Neural crest cell (in vitro differentiated cells): Measurements from ENCODE around the gene COPS8. TPM values are rescaled to one million over a fixed set of nuclear protein-coding genes. Genes with fewer than 3 reads are reported as not detected.

Experiments used
- DNase-seq: peaks from one replicate; pipeline ENCODE4 v3.0.0; 2021; ENCODE audit warnings: low read depth, mixed read lengths, low spot score
- H3K27ac Mint-ChIP-seq: one replicate; pipeline ENCODE4 v1.8.0; 2021; ENCODE audit warnings: mild to moderate bottlenecking, mixed read lengths; ENCODE audit not compliant: unreplicated experiment
- H3K27me3 Mint-ChIP-seq: 2 replicates; pipeline ENCODE4 v1.8.0; 2021; ENCODE audit warnings: low read depth, mild to moderate bottlenecking, mixed read lengths
- H3K36me3 Mint-ChIP-seq: 2 replicates; pipeline ENCODE4 v1.8.0; 2021; ENCODE audit warnings: low read depth, mild to moderate bottlenecking, mixed read lengths
- H3K4me1 Mint-ChIP-seq: 2 replicates; pipeline ENCODE4 v1.8.0; 2021; ENCODE audit warnings: mixed read lengths
- H3K4me3 Mint-ChIP-seq: one replicate; pipeline ENCODE4 v1.8.0; 2021; ENCODE audit warnings: mild to moderate bottlenecking, mixed read lengths
- H3K9me3 Mint-ChIP-seq: 2 replicates; pipeline ENCODE4 v1.8.0; 2021; ENCODE audit warnings: mixed read lengths
- total RNA-seq: library from RNA; stranded (reverse); gene quantifications from 2 replicates; pipeline ENCODE4 v1.2.1, GENCODE V29; 2021
- TF ChIP-seq, protein P1 (sequence below): fragments of 200-600 bp; sonication (generic); conservative IDR thresholded peaks from 2 replicates; pipeline ENCODE4 v1.5.0; 2021; ENCODE audit warnings: antibody characterized with exemption, mild to moderate bottlenecking

The COPS8 gene
- total RNA-seq, 1 donor from 2014 or later = 79.9 TPM

DNA sequence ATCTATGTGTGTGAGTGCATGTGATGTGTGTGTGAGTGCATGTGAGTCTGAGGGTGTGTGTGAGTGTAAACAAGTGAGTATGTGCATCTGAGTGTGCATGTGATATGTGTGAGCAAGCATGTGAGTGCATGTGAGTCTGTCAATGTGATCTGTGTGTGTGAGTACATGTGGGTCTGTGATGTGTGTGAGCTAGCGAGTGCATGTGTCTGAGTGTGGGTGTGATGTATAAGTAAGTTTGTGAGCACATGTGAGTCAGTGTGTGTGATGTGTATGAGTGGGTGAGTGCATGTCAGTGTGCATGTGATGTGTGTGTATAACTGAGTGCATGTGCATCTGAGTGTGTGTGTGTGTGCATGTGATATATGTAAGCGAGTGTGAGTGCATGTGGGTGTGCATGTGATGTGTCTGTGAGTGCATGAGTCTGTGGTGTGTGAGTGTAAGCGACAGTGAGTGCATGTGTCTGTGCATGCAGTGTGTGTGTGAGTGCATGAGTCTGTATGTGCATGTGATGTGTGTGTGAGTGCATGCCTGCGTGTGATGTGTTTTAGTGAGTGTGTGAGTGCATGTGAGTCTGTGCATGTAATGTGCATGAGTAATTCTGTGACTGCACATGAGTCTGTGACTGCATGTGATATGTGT lies 44.1 kb downstream of the COPS8 start:
- no peaks in the 10 kb centered on the region for H3K4me1 Mint-ChIP-seq
- H3K27me3 Mint-ChIP-seq = no peaks in the 10 kb centered on the region
- no peaks in the 10 kb centered on the region for H3K36me3 Mint-ChIP-seq
- TF ChIP-seq, protein P1, sequence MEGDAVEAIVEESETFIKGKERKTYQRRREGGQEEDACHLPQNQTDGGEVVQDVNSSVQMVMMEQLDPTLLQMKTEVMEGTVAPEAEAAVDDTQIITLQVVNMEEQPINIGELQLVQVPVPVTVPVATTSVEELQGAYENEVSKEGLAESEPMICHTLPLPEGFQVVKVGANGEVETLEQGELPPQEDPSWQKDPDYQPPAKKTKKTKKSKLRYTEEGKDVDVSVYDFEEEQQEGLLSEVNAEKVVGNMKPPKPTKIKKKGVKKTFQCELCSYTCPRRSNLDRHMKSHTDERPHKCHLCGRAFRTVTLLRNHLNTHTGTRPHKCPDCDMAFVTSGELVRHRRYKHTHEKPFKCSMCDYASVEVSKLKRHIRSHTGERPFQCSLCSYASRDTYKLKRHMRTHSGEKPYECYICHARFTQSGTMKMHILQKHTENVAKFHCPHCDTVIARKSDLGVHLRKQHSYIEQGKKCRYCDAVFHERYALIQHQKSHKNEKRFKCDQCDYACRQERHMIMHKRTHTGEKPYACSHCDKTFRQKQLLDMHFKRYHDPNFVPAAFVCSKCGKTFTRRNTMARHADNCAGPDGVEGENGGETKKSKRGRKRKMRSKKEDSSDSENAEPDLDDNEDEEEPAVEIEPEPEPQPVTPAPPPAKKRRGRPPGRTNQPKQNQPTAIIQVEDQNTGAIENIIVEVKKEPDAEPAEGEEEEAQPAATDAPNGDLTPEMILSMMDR = no peak
- no peak for DNase-seq
- H3K27ac Mint-ChIP-seq = no peak overlapping the region
- H3K9me3 Mint-ChIP-seq = no peaks in the 10 kb centered on the region
- H3K4me3 Mint-ChIP-seq = no peak overlapping the region

DNA sequence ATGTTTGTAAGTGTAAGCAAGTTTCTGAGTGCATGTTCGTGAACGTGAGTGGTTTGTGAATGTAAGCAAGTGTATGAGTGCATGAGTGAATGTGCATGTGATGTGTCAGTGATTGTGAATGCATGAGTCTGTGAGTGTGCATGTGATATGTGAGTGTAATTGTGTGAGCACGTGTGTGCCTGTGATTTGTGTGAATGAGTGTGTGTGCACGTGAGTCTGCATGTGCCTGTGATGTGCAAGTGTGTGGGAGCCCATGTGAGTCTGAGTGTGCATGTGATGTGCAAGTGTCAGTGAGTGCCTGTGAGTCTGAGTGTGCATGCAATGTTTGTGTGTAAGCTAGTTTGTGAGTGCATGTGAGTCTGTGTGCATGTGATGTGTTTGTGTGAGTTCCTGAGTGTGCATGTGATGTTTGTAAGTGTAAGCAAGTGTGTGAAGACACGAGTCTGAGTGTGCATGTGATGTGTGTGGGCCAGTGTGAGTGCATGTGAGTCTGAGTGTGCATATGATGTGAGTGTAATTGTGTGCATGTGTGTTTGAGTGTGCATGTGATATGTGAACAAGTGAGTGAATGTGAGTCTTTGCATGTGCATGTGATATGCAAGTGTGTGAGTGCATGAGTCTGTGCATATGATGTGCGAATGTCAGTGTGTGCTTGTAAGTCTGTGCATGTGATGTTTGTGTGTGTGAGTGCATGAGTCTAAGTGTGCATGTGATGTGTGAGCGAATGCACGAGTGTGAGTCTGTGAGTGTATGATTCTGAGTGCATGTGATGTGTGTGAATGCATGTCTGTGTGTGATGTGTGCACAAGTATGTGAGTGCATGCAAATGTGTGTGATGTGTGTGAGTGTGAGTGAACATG lies 45.1 kb downstream of the COPS8 start:
- TF ChIP-seq, protein P1 = no peak
- Mint-ChIP-seq H3K27me3 (no peaks in the 10 kb centered on the region), H3K27ac (no peak overlapping the region), H3K4me1 (no peaks in the 10 kb centered on the region), H3K36me3 (no peaks in the 10 kb centered on the region), H3K9me3 (no peaks in the 10 kb centered on the region), H3K4me3 (no peak overlapping the region)
- no peak for DNase-seq

DNA sequence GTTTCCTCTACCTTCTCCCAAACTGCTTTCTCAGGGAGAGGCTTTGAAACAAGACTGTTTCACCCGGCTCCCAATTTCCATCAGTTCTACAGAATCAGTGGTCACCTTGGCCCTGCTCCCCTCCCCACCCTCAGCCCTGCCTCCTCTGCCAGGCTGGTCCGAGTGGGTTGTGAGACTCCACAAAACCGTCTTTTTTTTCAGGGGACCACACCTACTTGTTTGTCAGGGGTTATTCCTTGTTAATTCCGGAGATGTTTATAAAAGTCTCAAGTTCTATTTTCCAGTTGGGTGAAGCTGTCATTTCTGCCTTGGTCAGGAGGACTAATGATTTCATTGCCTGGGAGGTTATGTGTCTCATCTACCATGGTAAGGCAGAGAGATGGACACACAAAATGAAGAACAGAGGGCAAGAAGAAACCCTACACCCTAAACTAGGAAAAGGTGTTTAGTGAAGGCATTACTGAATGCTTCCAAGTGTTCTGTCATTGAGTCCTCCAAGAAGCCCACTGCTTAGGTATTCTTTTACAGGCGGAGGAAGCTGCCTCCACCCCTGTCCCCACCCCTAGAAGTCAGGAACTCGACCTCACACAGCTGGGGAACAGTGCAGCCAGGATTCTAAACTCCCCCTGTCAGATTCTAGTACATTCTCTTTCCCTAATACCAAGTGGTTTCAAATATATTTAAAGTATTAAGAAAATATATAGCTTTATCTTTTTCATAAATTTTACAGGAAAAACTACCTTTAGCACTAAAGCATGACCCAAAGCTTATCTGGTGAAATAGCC lies 46.3 kb downstream of the COPS8 start:
- H3K36me3 Mint-ChIP-seq = no peaks in the 10 kb centered on the region
- no peak overlapping the region for H3K27ac Mint-ChIP-seq
- no peak for DNase-seq
- H3K27me3 Mint-ChIP-seq = no peaks in the 10 kb centered on the region
- no peak overlapping the region for H3K4me3 Mint-ChIP-seq
- no peaks in the 10 kb centered on the region for H3K4me1 Mint-ChIP-seq
- TF ChIP-seq, protein P1 = no peak
- no peaks in the 10 kb centered on the region for H3K9me3 Mint-ChIP-seq

DNA sequence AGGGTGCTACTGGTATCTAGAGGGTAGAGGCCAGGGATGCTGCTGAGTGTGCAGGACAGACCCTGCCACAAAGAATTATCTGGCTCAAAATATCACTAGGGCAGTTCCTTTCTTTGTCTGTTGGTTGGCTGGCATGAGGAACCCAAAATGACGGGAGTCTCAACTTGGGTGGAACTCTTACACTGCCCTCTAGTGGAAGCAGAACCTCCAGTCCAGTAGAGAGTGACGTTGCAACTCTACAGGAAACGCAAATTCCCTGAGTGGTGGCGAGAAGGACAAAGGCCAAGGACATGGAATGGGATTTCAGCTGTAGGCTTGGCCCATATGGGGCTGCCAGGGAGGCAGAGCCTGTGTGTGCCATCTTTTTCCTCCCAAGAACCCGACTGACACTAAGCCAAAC lies 47.1 kb downstream of the COPS8 start:
- Mint-ChIP-seq H3K27me3 (no peaks in the 10 kb centered on the region), H3K9me3 (no peaks in the 10 kb centered on the region), H3K4me1 (no peaks in the 10 kb centered on the region), H3K36me3 (no peaks in the 10 kb centered on the region), H3K27ac (no peak overlapping the region), H3K4me3 (no peak overlapping the region)
- DNase-seq = no peak
- TF ChIP-seq, protein P1 = peak; percentile 44

DNA sequence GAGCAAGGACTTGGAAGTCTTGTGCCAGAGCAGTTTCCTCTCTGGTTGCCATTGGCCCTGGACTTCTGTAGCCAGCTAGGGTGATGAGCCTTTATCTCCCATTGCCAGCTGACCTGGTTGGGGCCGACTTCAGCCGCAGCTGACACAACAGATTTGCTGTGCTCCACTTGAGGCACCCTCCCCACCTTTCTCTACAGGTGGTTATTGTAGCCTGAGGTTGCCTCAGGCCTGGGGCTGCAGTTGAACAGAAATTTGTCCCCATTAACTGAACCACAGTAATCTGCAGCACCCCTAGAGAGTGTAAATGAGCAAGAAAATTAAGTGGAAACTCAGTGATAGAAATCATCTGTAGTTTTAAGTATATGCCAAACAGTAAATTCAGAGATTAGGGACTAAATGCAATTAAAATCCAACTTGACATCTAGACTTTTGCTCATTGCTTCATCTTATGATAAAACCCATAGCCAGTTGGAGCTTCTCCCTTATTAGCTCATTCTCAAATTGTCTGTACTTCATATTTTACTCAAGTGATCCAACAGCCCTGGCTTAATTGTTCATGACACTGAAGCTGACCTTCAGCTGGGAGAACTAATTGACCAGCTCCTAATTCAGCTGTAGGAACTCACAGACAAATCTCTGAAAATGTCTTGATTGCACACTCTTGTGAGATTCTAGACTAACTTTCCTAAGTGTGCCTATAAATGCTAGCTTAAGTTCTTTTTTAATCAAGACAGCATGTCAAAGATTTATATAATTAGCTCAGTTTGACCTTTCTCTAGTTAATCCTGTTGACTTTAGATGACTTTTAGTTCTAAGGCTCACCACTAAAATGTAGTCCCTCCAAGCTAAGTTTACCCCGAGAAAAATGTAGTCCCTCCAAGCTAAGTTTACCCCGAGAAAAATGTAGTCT lies 48.9 kb downstream of the COPS8 start:
- TF ChIP-seq, protein P1 = no peak
- no peaks in the 10 kb centered on the region for H3K4me1 Mint-ChIP-seq
- H3K36me3 Mint-ChIP-seq = no peaks in the 10 kb centered on the region
- H3K9me3 Mint-ChIP-seq = no peaks in the 10 kb centered on the region
- H3K27me3 Mint-ChIP-seq = no peaks in the 10 kb centered on the region
- no peak overlapping the region for H3K4me3 Mint-ChIP-seq
- DNase-seq = no peak
- H3K27ac Mint-ChIP-seq = no peak overlapping the region
